ENCODE results near the gene TMEM233. TPM values are rescaled to one million over a fixed set of nuclear protein-coding genes. Genes with fewer than 3 reads are reported as not detected.

TMEM233 gene
- 1.2 TPM for total RNA-seq
- long read RNA-seq = 0 reads

GRCh38 chr12:119593578-119594398 lies at the start of gene TMEM233:
TSS of gene TMEM233 (plus strand) at chr12:119593774. CDS start at chr12:119593849, 75 bp downstream.
- intact Hi-C loops (cut with DNase I) = no loop called here
- DNase-seq (ENCODE audit: low spot score) = no peak

DNA sequence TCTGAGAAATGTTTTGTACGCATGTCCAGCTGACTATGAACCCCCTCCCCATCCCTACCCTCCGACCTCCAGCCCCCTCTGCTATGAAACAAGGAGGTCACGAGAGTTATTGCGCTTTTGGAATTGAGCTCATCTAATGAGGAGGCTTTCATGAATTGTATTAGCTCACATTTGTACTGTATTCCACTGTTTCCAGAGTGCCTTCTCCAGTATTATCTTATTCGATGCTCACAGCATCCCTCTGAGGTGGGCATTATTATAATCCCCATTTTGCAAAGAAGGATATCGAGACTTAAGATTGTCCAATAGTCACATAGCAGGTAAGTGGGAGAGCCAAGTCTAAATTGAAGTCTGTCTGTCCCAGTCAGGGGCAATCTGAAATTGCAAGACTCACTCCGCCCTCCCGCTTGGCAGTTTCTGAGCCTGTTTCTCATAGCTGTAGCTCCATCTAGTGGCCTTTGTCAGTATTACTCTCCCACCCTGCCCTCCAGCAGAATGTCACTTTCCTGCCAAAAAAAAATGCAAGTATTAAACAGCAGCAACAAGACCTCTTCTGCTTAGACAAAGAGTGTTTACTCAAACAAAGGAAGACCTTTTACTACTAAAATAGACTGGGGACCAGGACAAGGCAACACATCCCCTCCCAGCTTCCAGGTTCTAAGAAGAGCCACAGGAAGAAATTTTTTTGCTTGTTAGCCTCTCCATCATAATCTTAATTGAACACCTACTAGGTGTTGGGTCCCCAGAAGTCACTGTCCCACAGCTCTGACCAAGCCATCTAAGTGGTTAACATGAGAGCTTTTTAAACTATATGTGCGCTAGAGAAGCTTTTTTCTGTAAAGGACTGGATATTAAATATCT lies 48.6 kb upstream of the TMEM233 start:
- intact Hi-C loops (cut with DNase I) = loop anchor here (5.0 to 10.0 kb wide), 2 partner anchors 103 to 560 kb away; partner anchors contain the start of gene SRRM4
- no peak for DNase-seq (ENCODE audit: low spot score)

DNA sequence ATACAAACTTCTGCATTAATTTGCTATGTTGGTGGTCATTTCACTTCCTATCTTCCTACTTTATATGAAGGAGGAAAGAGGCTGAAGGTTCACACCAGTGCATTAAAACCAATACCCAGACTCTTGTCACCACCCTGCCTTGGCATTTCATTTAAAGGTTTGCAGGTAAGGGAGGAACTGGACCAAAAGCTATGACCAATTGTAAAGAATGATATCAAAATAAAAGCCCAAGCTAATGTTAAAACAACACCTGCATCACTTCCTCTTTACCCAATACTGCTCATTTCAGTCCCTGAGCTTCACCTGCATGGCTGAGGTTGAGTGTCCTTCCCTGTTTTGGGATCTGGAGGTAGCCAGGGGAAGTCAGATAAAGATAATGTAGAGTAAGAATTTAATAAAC lies 47.2 kb upstream of the TMEM233 start:
- DNase-seq (ENCODE audit: low spot score) = no peak

DNA sequence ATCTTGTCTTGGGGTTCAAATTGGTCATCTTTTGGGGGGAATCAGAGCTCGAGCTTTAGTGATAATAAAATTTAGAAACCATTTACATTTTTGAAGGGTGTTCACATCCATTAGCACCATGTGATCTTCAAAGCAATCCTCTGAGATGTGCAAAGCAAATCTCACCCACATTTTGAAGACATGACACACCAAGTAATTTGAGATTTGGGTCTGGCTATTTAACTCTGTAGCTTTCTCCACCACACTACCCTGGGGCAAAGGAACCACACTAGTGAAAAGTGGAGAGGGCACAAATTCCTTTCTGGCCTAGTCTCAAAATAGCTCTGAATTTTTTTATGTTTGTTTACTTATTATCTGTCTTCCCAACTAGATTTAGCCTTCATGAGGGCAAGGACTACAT lies 46.6 kb upstream of the TMEM233 start:
- intact Hi-C loops (cut with DNase I) = loop anchor here (5.0 to 10.0 kb wide), 2 partner anchors 105 to 562 kb away; partner anchors contain the start of gene SRRM4
- DNase-seq (ENCODE audit: low spot score) = no peak

More for the DNA sequence above, 47.2 kb upstream of the TMEM233 start:
- intact Hi-C loops (cut with DNase I) = loop anchor here (5.0 to 10.0 kb wide), 2 partner anchors 104 to 562 kb away; partner anchors contain the start of gene SRRM4

GRCh38 chr12:119556854-119557253 lies 36.7 kb upstream of the TMEM233 start:
- DNase-seq (ENCODE audit: low spot score) = no peak
- intact Hi-C loops (cut with DNase I) = no loop called here

DNA sequence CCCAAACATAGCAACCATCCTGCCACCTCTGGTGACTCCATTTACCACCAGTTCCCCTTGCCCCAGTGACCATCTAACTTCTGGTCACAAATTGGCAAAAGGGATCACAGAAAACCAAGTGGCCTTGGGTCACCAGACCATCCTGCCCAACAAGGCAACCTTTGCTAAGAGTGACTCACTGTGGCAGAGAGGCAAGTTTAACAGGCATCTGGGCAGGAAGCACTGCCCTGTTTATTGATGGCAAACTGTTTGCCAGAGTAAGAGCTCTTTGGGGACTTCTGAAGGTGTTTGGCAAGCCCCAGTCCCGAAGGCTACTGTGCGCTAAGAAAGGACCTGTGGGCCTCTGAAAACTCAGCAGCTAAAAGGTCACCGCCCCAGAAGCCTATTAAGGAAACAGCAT lies 28.2 kb upstream of the TMEM233 start:
- intact Hi-C loops (cut with DNase I) = no loop called here
- DNase-seq (ENCODE audit: low spot score) = no peak

- no peak for DNase-seq (ENCODE audit: low spot score)
- intact Hi-C loops (cut with DNase I) = no loop called here
These were observed 22.8 kb upstream of the TMEM233 start for GRCh38 chr12:119570771-119571170.

DNA sequence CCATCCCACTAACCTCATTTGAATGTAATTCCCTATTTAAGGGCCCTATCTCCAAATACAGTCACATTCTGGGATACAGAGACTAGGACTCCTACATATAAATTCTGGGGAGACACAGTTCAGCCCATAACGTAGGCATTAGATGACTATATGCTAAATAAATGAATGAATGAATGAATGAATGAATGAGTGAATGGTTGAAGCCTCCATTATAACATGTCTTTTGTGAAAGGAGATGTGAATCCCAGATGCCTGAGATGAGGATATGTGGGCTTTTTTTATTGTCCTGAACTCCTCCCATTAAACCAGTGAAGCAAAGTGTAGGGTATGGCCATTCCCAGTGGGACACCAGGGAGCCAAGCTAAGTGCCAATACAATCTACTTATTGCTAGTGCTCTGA lies 20.5 kb upstream of the TMEM233 start:
- no peak for DNase-seq (ENCODE audit: low spot score)
- intact Hi-C loops (cut with DNase I) = no loop called here

- intact Hi-C loops (cut with DNase I) = no loop called here
- no peak for DNase-seq (ENCODE audit: low spot score)
These were observed 19.3 kb upstream of the TMEM233 start for GRCh38 chr12:119574255-119574654.

GRCh38 chr12:119576118-119576810 lies 17.3 kb upstream of the TMEM233 start:
- DNase-seq (ENCODE audit: low spot score) = no peak
- intact Hi-C loops (cut with DNase I) = no loop called here

DNA sequence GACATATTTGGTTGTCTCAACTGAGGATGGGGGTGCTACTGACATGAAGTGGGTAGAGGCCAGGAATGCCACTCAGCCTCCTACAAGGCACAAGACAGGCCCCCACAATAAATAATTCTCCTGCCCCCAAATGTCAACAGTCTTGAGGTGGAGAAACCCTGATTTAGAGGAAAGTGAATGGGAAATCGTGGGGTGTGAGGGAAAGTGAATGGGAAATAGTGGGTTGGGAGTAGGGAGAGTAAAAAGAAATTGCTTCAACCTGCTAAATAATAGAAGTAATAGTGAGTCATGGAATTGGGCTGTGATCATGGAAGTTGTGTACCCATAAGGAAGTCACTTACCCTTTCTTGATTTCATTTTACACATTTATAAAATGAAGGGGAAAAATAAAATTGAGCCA lies 16.7 kb upstream of the TMEM233 start:
- DNase-seq (ENCODE audit: low spot score) = no peak
- intact Hi-C loops (cut with DNase I) = no loop called here

- no peak for DNase-seq (ENCODE audit: low spot score)
- intact Hi-C loops (cut with DNase I) = no loop called here
These were observed 15.5 kb upstream of the TMEM233 start for GRCh38 chr12:119578112-119578511.

GRCh38 chr12:119589097-119589496 lies 4.5 kb upstream of the TMEM233 start:
- intact Hi-C loops (cut with DNase I) = no loop called here
- no peak for DNase-seq (ENCODE audit: low spot score)

DNA sequence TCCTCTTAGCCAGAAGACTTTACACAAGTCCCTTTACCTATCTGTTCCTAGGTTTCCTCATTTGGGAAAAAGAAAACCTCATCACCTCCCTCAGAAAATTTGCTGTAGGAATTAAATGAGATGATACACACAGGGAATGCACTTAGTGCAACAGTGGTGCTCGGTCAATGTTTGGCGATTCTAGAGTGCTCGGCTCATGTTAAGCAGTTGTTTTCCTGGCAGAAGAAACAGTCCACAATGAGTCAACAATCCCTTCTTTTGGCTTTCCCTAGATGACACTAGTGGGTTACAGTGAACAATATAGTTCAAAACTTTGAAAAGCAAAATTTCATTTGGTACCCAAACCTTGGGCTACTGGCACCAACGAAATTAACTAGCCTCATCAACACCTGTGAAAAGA lies 3.9 kb upstream of the TMEM233 start:
- intact Hi-C loops (cut with DNase I) = no loop called here
- no peak for DNase-seq (ENCODE audit: low spot score)

DNA sequence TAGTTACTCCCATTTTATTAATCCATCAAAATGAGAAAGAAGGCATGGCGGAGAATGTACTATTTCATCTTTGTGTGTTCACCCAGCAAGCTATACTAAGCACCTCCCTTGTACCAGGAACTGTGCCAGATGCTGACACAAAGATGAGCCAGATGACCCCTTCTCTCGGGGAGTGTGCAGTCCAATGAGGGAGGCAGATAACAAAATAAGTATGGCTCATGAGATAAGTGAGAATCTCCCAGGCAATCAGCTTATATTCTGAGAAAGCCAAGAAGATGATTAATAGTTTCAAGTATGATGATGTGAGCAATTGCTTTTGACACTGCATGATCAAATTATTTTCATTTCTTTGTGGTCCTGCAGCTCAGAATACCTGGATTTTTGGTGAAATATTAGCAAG lies 1.3 kb upstream of the TMEM233 start:
- DNase-seq (ENCODE audit: low spot score) = no peak
- intact Hi-C loops (cut with DNase I) = no loop called here

DNA sequence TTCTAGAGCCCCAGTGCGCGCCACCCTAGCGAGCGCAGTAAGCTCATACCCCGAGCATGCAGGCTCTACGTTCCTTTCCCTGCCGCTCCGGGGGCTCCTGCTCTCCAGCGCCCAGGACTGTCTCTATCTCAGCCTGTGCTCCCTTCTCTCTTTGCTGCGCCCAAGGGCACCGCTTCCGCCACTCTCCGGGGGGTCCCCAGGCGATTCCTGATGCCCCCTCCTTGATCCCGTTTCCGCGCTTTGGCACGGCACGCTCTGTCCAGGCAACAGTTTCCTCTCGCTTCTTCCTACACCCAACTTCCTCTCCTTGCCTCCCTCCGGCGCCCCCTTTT lies 791 bp downstream of the TMEM233 start:
- intact Hi-C loops (cut with DNase I) = no loop called here
- no peak for DNase-seq (ENCODE audit: low spot score)

- intact Hi-C loops (cut with DNase I) = no loop called here
- DNase-seq (ENCODE audit: low spot score) = no peak
These were observed 1.3 kb downstream of the TMEM233 start for GRCh38 chr12:119594772-119595445.

- intact Hi-C loops (cut with DNase I) = no loop called here
- no peak for DNase-seq (ENCODE audit: low spot score)
These were observed 4.6 kb downstream of the TMEM233 start for GRCh38 chr12:119598159-119598558.

- DNase-seq (ENCODE audit: low spot score) = no peak
- intact Hi-C loops (cut with DNase I) = no loop called here
These were observed 8.5 kb downstream of the TMEM233 start for GRCh38 chr12:119601877-119602733.
